ENCODE results near the gene GSTM4.

GSTM4 gene

DNA sequence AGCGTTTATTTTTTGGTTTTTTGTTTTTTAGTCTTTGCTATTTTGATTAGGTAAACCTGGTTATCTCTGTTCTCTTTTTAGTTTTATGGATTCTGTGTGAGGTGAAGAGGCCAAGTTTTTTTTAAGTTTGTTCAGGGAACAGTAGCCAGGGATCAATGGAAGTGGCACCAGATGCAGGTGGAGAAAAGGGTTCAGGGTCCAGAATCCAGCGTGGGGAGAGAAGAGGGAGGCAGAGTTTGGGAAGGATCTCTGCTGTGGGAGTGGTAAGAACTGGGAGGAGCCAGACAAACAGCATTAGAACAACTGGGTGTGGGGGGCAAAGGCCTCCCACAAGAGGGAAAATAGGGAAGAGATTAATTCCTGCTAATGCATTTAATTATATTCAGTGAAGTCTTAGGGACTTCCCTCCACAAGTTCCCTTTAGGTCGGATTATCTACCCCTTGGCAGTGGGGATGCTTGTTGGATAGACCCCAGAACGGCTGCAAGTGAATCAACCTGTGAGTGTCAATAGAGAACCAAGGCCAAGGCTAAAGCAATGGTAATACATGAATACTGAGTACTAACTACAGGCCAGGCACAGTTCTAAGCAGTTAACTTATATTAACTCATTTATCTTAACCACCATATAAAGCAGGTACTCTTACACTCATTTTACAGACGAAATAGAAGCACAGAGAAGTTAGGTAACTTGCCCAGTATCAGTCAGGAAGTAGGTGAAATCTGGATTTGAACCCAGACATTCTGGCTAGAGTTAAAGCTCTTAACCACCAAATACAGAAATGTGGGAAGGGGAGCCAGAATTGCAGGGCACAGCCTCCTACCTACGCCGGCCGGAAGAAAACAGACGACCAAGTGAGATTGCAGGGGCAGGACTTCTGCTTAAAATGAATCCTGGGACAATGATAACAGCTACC is 37.0 kb upstream of the GSTM4 start:
- Histone ChIP-seq H3K27ac (peak overlapping the region; percentile 32), H3K36me3 (ENCODE audit: control insufficient read depth, insufficient read depth, low read length) (no peaks in the 10 kb centered on the region), H2AFZ (peak overlapping the region; percentile 83), H3K9me3 (ENCODE audit: control insufficient read depth, low read length) (no peaks in the 10 kb centered on the region), H3K4me1 (no peaks in the 10 kb centered on the region), H3K79me2 (no peaks in the 10 kb centered on the region), H3K9ac (no peak overlapping the region), H3K27me3 (ENCODE audit: control insufficient read depth, insufficient read depth, low read length) (no peaks in the 10 kb centered on the region), H3K4me2 (ENCODE audit: low read length) (peak overlapping the region; percentile 100), H3K4me3 (ENCODE audit: low read depth, low read length) (peak overlapping the region; percentile 89)
- TF ChIP-seq, protein P1, sequence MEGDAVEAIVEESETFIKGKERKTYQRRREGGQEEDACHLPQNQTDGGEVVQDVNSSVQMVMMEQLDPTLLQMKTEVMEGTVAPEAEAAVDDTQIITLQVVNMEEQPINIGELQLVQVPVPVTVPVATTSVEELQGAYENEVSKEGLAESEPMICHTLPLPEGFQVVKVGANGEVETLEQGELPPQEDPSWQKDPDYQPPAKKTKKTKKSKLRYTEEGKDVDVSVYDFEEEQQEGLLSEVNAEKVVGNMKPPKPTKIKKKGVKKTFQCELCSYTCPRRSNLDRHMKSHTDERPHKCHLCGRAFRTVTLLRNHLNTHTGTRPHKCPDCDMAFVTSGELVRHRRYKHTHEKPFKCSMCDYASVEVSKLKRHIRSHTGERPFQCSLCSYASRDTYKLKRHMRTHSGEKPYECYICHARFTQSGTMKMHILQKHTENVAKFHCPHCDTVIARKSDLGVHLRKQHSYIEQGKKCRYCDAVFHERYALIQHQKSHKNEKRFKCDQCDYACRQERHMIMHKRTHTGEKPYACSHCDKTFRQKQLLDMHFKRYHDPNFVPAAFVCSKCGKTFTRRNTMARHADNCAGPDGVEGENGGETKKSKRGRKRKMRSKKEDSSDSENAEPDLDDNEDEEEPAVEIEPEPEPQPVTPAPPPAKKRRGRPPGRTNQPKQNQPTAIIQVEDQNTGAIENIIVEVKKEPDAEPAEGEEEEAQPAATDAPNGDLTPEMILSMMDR (IDR thresholded peaks at IDR 0.05) = no peak

DNA sequence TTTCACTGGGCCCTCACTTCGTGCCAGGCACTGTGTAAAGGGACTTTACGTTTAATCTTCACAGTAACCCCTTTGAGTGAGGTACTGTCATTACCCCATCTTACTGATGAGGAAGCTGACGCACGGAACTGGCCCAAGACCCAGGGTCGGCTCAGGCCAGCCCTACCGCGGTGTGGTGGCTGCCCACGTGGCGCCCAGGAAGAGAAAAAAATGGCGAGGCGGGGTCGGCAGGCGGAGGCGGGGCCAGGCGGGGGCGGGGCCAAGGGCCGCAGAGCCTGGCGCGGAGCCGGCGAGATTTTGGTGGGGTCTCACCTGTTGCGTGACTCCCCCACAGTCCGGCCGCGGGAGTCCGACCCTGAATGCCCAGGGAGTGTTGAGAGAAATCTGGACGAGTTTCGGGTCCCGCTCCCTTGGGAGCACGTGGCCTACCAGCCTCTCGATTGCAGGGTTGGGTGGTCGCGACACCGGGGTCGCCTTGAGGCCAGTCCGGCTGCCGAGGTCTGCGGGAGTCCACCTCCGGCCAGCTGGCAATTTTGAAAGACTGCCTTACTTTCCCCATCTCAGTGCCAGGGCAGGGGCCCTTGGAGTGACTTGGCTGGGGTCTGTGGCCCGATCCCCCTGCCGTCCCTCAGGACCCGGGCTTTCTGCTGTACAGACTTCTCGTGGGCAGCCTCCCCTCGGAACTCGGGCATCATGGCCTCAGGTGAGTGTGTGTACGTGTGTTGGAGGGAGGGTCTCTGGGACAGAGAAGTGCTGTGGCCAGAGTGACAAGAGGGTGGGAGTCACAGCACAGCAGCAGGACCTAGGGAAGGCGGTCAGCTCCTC is 36.1 kb upstream of the GSTM4 start, which contains the start of the genes AMPD2 and GNAT2:
TSS of gene AMPD2 (plus strand) at position 262 of the 825 bp plus-strand sequence. CDS start 1,339 bp downstream, outside the sequence.
TSS of gene GNAT2 (minus strand) at position 41 of the 825 bp plus-strand sequence. CDS start 6,746 bp downstream, outside the sequence.
- Histone ChIP-seq H3K27ac (peak within 1 kb of the TSS; percentile 74), H3K4me2 (ENCODE audit: low read length) (peak within 1 kb of the TSS; percentile 100), H3K36me3 (ENCODE audit: control insufficient read depth, insufficient read depth, low read length) (no peaks in the 10 kb centered on the region), H3K9ac (no peak within 1 kb of the TSS), H3K4me1 (no peaks in the 10 kb centered on the region), H3K4me3 (ENCODE audit: low read depth, low read length) (peak within 1 kb of the TSS; percentile 89), H3K27me3 (ENCODE audit: control insufficient read depth, insufficient read depth, low read length) (no peaks in the 10 kb centered on the region), H3K79me2 (no peaks in the 10 kb centered on the region), H3K9me3 (ENCODE audit: control insufficient read depth, low read length) (no peaks in the 10 kb centered on the region), H2AFZ (peak within 1 kb of the TSS; percentile 83)
- TF ChIP-seq, protein P1 (IDR thresholded peaks at IDR 0.05) = no peak

DNA sequence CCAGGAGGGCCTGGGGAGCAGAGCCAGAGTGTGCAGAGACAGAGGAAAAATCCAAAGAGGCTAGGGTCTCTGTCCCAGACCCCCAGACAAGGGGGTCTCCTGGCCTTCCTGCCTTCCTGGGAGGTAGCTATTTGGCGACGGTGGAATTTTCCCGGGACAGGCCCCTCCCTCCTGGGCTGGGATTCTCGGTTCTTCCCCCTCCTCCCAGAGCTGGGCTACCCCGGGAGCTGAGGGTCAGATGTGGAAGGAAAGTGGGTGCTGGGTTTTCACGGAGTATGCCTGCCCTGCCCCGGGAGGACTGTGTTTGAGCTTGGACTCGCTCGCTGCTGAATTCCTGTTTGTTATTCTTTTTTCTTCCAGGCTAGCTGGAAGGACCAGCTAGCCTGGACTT is 35.5 kb upstream of the GSTM4 start:
- Histone ChIP-seq H3K36me3 (ENCODE audit: control insufficient read depth, insufficient read depth, low read length) (no peaks in the 10 kb centered on the region), H3K79me2 (no peaks in the 10 kb centered on the region), H3K4me3 (ENCODE audit: low read depth, low read length) (peak overlapping the region; percentile 89), H3K4me2 (ENCODE audit: low read length) (peak overlapping the region; percentile 100), H3K4me1 (no peaks in the 10 kb centered on the region), H3K27me3 (ENCODE audit: control insufficient read depth, insufficient read depth, low read length) (no peaks in the 10 kb centered on the region), H3K9ac (no peak overlapping the region), H3K27ac (peak overlapping the region; percentile 74), H2AFZ (peak overlapping the region; percentile 83), H3K9me3 (ENCODE audit: control insufficient read depth, low read length) (no peaks in the 10 kb centered on the region)
- TF ChIP-seq, protein P1 (IDR thresholded peaks at IDR 0.05) = no peak

DNA sequence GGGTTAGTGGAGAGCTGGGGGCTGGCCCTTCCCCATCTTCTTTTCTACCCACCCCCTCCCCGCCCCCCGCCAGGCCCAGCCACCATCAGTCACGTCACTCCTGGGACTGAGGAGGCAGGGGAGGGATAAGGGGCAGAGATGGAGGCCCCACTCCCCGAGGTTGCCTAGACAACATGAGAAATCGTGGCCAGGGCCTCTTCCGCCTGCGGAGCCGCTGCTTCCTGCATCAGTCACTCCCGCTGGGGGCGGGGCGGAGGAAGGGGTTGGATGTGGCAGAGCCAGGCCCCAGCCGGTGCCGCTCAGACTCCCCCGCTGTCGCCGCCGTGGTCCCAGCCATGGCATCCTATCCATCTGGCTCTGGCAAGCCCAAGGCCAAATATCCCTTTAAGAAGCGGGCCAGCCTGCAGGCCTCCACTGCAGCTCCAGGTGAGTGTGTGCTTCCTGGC is 35.0 kb upstream of the GSTM4 start:
- TF ChIP-seq, protein P1 (IDR thresholded peaks at IDR 0.05) = no peak
- H3K27ac ChIP-seq = peak overlapping the region; percentile 74
- H3K9me3 ChIP-seq (ENCODE audit: control insufficient read depth, low read length) = no peaks in the 10 kb centered on the region
- peak overlapping the region; percentile 83 for H2AFZ ChIP-seq
- H3K4me3 ChIP-seq (ENCODE audit: low read depth, low read length) = peak overlapping the region; percentile 89
- no peaks in the 10 kb centered on the region for H3K27me3 ChIP-seq (ENCODE audit: control insufficient read depth, insufficient read depth, low read length)
- no peaks in the 10 kb centered on the region for H3K79me2 ChIP-seq
- no peak overlapping the region for H3K9ac ChIP-seq
- peak overlapping the region; percentile 100 for H3K4me2 ChIP-seq (ENCODE audit: low read length)
- no peaks in the 10 kb centered on the region for H3K36me3 ChIP-seq (ENCODE audit: control insufficient read depth, insufficient read depth, low read length)
- no peaks in the 10 kb centered on the region for H3K4me1 ChIP-seq
